Ovary (tissue), 9 donors: ENCODE results near the gene PLCB4. TPM values are rescaled to one million over a fixed set of nuclear protein-coding genes. Genes with fewer than 3 reads are reported as not detected.

Experiments
- DNase-seq, 5 donors: peaks; one replicate each; pipeline ENCODE4 v3.0.0-alpha.2; 2019 to 2020
- H3K27ac ChIP-seq, 2 donors: fragments of 200-600 bp; one replicate each; pipeline versions ENCODE4 v1.5.1 to v1.8.0; 2019 to 2022
- H3K27me3 ChIP-seq: fragments of 200-600 bp; one replicate; pipeline ENCODE4 v1.8.0; 2022
- H3K36me3 ChIP-seq: fragments of 200-600 bp; sonication (generic); one replicate; pipeline ENCODE4 v1.5.1; 2019
- H3K4me1 ChIP-seq: one replicate; pipeline ENCODE4 v1.8.1; 2013; ENCODE audit warnings: mild to moderate bottlenecking, moderate library complexity; ENCODE audit not compliant: insufficient read depth
- H3K4me3 ChIP-seq: fragments of 200-600 bp; sonication (generic); one replicate; pipeline ENCODE4 v1.5.1; 2017
- H3K9me3 ChIP-seq, 2 donors: fragments of 200-600 bp in 1 of 2; sonication (generic) in 1 of 2; one replicate each; pipeline versions ENCODE4 v1.5.1 to v1.8.1; 2013 to 2019; ENCODE audit warnings: mild to moderate bottlenecking in 1 of 2, moderate library complexity in 1 of 2
- EP300 ChIP-seq: sonication (generic); formaldehyde crosslinking; IDR thresholded peaks from one replicate; pipeline ENCODE4 v1.6.1; 2017; ENCODE audit warnings: antibody characterized with exemption
- POLR2A ChIP-seq: fragments of 450-650 bp; IDR thresholded peaks from one replicate; pipeline ENCODE4 v1.6.1; 2017; ENCODE audit warnings: antibody characterized with exemption, mild to moderate bottlenecking, moderate library complexity
- WGBS, 3 donors: extraction: QIAGEN DNeasy Blood & Tissue Kit in 1 of 3; methylation state at CpG; one replicate each; pipeline versions ENCODE4 v1.1.5 to v1.1.7; 2013 to 2017; 5-methylcytosine and 5-hydroxymethylcytosine counted together
- intact Hi-C, 4 donors: fragments of 100-400 bp; cut with DNase I; formaldehyde crosslinking; loops; one replicate each; pipeline versions ENCODE4 v1.11.0 to v1.15.1; 2022 to 2023
- polyA plus RNA-seq, 2 donors: library from polyadenylated mRNA; stranded (reverse); fragments of 200-250 nt in 1 of 2; fragments of 350-450 nt in 1 of 2; fragmentation: Illumina TruSeq in 1 of 2; extraction: RNeasy Lipid Tissue Mini Kit (QIAGEN cat#74804) in 1 of 2; gene quantifications; one replicate each; pipeline ENCODE4 v1.2.3, GENCODE V29; 2013 to 2014
- total RNA-seq, 7 donors: library from RNA; depleted of rRNA in 2 of 7; stranded (reverse); fragments of >200 nt in 2 of 7; fragmentation: NEBNext Ultra II Directional in 3 of 7; extraction: Animal tissue kit (Norgen Biotek cat#: 25700) in 3 of 7; gene quantifications; one replicate each; pipeline versions ENCODE4 v1.1.0 to v1.2.4, GENCODE V29; 2016 to 2023
- TF ChIP-seq, protein P1 (sequence below), 3 donors: fragments of 450-650 bp in 2 of 3; fragments of 200-600 bp in 1 of 3; IDR thresholded peaks; one replicate each; pipeline versions ENCODE4 v1.5.1 to v1.8.0; 2016 to 2022; ENCODE audit warnings: antibody characterized with exemption in 3 of 3, mild to moderate bottlenecking in 1 of 3
- donor health status: DM: no; HTN: no; CAD: no; lungs with moderate emphysema.
- donor health status: DM: no; HTN: no; CAD: no.
- donor health status: Bipolar disorder and iron deficiency.
- donor health status: DM: yes; HTN: yes; CAD: no.
- donor health status: DM: no; HTN: no; CAD: no.
- donor health status: DM: yes; HTN: yes; CAD: no.

Gene PLCB4
- total and polyA plus RNA-seq, 9 donors: 2.8 to 11.8 (median 5.6) TPM

DNA sequence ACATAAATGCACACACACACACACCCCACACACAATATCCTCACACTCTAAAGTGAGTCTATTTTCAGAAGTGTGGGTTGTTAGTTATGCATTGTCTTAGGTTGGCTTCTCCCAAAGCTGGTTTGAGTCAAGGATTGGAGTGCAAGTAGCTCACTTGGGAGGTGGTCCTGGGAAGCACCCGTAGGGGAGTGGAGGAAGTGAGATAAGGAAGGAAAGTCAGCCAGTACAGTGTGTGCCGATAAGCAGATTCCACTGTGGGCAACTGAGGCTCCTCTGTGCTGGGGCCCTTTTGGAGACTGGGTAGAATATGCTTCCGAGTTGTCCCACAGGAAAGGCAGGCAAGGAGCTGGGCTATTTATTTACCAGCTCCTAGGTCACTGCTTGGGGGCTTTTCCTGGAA is 67.2 kb downstream of the PLCB4 start:
- Histone ChIP-seq H3K4me3 (no peak overlapping the region), H3K27me3 (no peaks in the 10 kb centered on the region), H3K9me3 (peaks cover 0 to 6% of the 10 kb centered on the region in 2 donors), H3K27ac (no peak overlapping the region), H3K4me1 (no peaks in the 10 kb centered on the region), H3K36me3 (no peaks in the 10 kb centered on the region)
- intact Hi-C loops: loop anchor here in 1 of 4 donors (5.0 kb wide), 1 partner anchor 54 kb away; no protein-coding TSS in a partner anchor
- TF ChIP-seq, protein P1, sequence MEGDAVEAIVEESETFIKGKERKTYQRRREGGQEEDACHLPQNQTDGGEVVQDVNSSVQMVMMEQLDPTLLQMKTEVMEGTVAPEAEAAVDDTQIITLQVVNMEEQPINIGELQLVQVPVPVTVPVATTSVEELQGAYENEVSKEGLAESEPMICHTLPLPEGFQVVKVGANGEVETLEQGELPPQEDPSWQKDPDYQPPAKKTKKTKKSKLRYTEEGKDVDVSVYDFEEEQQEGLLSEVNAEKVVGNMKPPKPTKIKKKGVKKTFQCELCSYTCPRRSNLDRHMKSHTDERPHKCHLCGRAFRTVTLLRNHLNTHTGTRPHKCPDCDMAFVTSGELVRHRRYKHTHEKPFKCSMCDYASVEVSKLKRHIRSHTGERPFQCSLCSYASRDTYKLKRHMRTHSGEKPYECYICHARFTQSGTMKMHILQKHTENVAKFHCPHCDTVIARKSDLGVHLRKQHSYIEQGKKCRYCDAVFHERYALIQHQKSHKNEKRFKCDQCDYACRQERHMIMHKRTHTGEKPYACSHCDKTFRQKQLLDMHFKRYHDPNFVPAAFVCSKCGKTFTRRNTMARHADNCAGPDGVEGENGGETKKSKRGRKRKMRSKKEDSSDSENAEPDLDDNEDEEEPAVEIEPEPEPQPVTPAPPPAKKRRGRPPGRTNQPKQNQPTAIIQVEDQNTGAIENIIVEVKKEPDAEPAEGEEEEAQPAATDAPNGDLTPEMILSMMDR (IDR thresholded peaks at IDR 0.05): no peak
- no peak for TF ChIP-seq EP300
- no peak for TF ChIP-seq POLR2A
- DNase-seq: no peak
- WGBS, 3 donors: 43 to 53% (median 49%) methylated on average over 3 of the region's 3 CpGs

DNA sequence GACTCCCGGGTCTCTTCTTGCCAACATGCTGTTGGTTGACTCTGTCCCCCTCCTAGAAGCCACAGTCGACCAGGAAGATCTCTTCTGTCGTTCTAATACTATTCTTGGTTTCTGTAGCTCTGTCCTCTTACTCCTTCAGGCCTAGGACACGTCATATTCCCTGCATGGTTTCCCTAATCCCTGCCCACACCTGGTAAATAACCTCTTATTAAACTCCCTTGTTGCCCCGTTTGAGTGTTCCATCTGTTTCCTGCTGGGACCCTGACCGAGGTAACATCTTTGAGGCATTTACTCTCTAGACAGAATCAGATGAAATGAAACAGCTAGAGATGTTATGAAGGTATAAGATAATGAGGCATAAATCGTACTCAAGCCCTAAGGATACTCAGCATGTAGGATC is 68.1 kb downstream of the PLCB4 start:
- Histone ChIP-seq H3K9me3 (no peaks in the 10 kb centered on the region), H3K4me1 (no peaks in the 10 kb centered on the region), H3K36me3 (no peaks in the 10 kb centered on the region), H3K4me3 (no peak overlapping the region), H3K27me3 (no peaks in the 10 kb centered on the region), H3K27ac (no peak overlapping the region)
- 80 to 89% (median 86%) methylated on average over 7 of the region's 7 CpGs for WGBS, 3 donors
- TF ChIP-seq EP300: no peak
- TF ChIP-seq POLR2A: no peak
- no peak for DNase-seq
- intact Hi-C loops: loop anchor here in 1 of 4 donors (5.0 kb wide), 1 partner anchor 55 kb away; no protein-coding TSS in a partner anchor

DNA sequence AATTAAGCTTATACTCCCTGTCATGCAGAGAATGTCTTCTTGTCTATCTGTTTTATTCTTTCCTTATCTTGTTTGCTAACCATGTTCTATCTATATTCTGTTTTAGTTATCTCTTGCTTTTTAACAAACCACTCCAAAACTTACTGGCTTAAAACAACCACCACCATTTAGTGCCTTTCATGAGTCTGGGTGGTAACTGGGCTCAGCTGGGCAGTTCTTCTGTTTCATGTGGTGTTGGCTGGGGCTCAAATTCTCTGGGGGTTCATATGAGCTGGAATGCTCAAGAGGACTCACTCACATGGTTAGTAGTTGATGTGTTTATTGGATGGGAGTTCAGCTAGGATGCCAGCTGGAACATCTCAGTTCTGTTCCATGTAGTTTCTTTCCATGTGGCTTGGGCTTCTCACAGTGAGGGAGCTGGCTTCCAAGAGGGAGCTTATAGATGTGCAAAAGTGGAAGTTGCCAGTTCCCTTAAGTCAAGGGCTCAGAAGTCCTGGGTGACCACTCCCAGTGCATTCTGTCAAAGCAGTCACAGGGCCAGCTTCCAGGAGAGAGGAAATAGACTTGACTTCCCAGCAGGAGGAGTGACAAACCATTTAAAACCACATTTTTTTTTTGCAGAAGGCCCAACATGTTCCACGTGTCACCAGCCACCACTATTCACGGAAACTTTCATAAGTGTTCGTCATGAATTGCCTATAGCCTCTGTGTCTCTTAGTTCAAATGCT is 70.4 kb downstream of the PLCB4 start:
- DNase-seq: no peak
- Histone ChIP-seq H3K27ac (no peak overlapping the region), H3K36me3 (no peaks in the 10 kb centered on the region), H3K4me3 (no peak overlapping the region), H3K4me1 (no peaks in the 10 kb centered on the region), H3K27me3 (no peaks in the 10 kb centered on the region), H3K9me3 (no peaks in the 10 kb centered on the region)
- 88 to 91% (median 91%) methylated on average over 3 of the region's 3 CpGs for WGBS, 3 donors
- TF ChIP-seq EP300: no peak
- TF ChIP-seq POLR2A: no peak
- TF ChIP-seq, protein P1 (IDR thresholded peaks at IDR 0.05): no peak
- intact Hi-C loops: loop anchor here in 1 of 4 donors (5.0 kb wide), 1 partner anchor 57 kb away; no protein-coding TSS in a partner anchor

DNA sequence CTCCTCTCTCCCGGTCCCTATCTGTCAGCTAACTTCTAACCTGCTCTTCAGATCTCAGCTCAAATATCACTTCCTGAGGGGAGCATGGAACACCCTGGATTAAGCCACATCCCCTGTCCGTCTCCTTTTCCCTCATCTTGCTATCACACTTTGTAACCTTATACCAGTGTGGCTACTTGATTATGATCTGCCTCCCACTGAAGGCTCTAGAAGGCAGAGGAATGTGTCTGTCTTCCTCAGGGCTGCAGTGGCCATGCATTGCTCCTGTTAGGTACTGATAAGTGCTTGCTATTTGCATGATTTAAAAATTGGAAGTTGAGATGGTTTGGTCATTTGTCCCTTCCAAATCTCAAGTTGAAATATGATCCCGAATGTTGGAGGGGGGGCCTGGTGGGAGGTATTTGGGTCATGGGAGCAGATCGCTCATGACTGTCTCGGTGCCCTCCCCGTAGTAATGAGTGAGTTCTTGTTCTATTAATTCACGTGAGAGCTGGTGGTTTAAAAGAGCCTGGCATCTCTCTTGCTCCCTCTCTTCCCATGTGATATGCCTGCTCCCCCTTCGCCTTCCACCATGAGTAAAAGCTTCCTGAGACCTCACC is 71.4 kb downstream of the PLCB4 start:
- H3K4me3 ChIP-seq: no peak overlapping the region
- DNase-seq: no peak
- H3K36me3 ChIP-seq: no peaks in the 10 kb centered on the region
- no peaks in the 10 kb centered on the region for H3K4me1 ChIP-seq
- intact Hi-C loops: loop anchor here in 1 of 4 donors (2.0 kb wide), 1 partner anchor 73 kb away; no protein-coding TSS in a partner anchor
- H3K27ac ChIP-seq: no peak overlapping the region
- H3K27me3 ChIP-seq: no peaks in the 10 kb centered on the region
- no peaks in the 10 kb centered on the region for H3K9me3 ChIP-seq
- TF ChIP-seq POLR2A (no peak), EP300 (no peak)
- TF ChIP-seq, protein P1 (IDR thresholded peaks at IDR 0.05): no peak
- WGBS, 3 donors: 87 to 91% (median 89%) methylated on average over 8 of the region's 8 CpGs

DNA sequence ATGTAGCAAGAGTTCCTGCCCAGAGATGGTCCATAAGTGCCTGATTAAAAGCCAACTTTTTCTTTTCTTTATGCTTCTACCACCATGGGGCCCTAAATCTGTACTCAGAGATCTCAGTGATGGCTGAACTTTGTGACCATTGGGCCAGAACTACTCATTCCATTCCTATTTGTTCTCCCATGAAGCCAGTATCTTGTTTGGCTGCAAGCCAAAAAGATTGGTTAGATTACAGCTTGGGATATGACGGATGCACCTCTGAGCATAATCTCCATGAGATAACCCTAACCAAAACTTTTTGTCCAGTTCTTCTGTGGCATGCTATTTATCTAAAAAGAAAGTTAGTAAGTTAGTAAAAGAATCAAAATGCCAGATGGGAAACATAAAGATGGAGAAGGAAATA is 72.2 kb downstream of the PLCB4 start:
- Histone ChIP-seq H3K4me1 (no peaks in the 10 kb centered on the region), H3K4me3 (no peak overlapping the region), H3K9me3 (no peaks in the 10 kb centered on the region), H3K36me3 (no peaks in the 10 kb centered on the region), H3K27ac (no peak overlapping the region), H3K27me3 (no peaks in the 10 kb centered on the region)
- intact Hi-C loops: loop anchor here in 1 of 4 donors (2.0 kb wide), 1 partner anchor 72 kb away; no protein-coding TSS in a partner anchor
- no peak for TF ChIP-seq POLR2A
- TF ChIP-seq, protein P1 (IDR thresholded peaks at IDR 0.05): no peak
- no peak for TF ChIP-seq EP300
- DNase-seq: no peak
- 67 to 85% (median 84%) methylated on average over 1 of the region's 1 CpG for WGBS, 3 donors
